IMR-90 (cell line): ENCODE results near the gene TRAPPC4. TPM values are rescaled to one million over a fixed set of nuclear protein-coding genes. Genes with fewer than 3 reads are reported as not detected.

Source experiments
- ATAC-seq: fragments of 200-7000 bp; cut with Tn5 transposase; 2 replicates; pipeline ENCODE4 v1.9.1; 2020; ENCODE audit warnings: low read depth, mild to moderate bottlenecking, moderate library complexity
- BruUV-seq: library from RNA; stranded (reverse); fragments of 400-500 nt; replicated peaks from 2 replicates; lab custom pipeline; 2021; lab: Mats Ljungman, UMichigan
- CTCF ChIA-PET: fragments of 300-600 bp; formaldehyde crosslinking; extraction: SDS; loops from one replicate; lab custom pipeline; 2021; ENCODE audit warnings: antibody characterized with exemption; lab: Yijun Ruan, JAX
- POLR2A ChIA-PET: fragments of 300-600 bp; sonication (Branson Sonifier 250); formaldehyde crosslinking; loops from one replicate; lab custom pipeline; 2022; ENCODE audit warnings: antibody characterized with exemption; ENCODE audit not compliant: unreplicated experiment; lab: Charles Lee
- DNase-seq: peaks from one replicate; pipeline ENCODE4 v3.0.0; 2013
- H2AFZ ChIP-seq: replicated peaks from 2 replicates; pipeline ENCODE3; 2013; ENCODE audit warnings: low read length, mild to moderate bottlenecking; ENCODE audit not compliant: poor library complexity
- H2AK5ac ChIP-seq: 2 replicates; pipeline ENCODE4 v1.6.1; 2013; ENCODE audit warnings: low read depth, low read length, inconsistent platforms
- H2AK9ac ChIP-seq: replicated peaks from 2 replicates; pipeline ENCODE3; 2013; ENCODE audit warnings: mild to moderate bottlenecking, low read depth, low read length, moderate library complexity; ENCODE audit not compliant: poor library complexity
- H2BK120ac ChIP-seq: 2 replicates; pipeline ENCODE4 v1.6.1; 2013; ENCODE audit warnings: low read depth, low read length, inconsistent platforms
- H2BK15ac ChIP-seq: 3 replicates; pipeline ENCODE4 v1.6.1; 2013; ENCODE audit warnings: low read depth, low read length, inconsistent platforms
- H2BK20ac ChIP-seq: 2 replicates; pipeline ENCODE4 v1.6.1; 2013; ENCODE audit warnings: low read depth, mild to moderate bottlenecking, inconsistent platforms, low read length, moderate library complexity
- H2BK5ac ChIP-seq: 2 replicates; pipeline ENCODE4 v1.6.1; 2013; ENCODE audit warnings: mild to moderate bottlenecking, low read depth, low read length, inconsistent platforms; ENCODE audit not compliant: poor library complexity, severe bottlenecking
- H3K14ac ChIP-seq: replicated peaks from 2 replicates; pipeline ENCODE4 v1.6.1; 2013; ENCODE audit warnings: low read depth, low read length, inconsistent platforms
- H3K18ac ChIP-seq: 2 replicates; pipeline ENCODE4 v1.6.1; 2013; ENCODE audit warnings: low read depth, low read length, control low read depth
- H3K23ac ChIP-seq: 2 replicates; pipeline ENCODE4 v1.6.1; 2013; ENCODE audit warnings: low read depth, low read length, inconsistent platforms
- H3K27ac ChIP-seq: 2 replicates; pipeline ENCODE4 v1.5.1; 2013; ENCODE audit warnings: mild to moderate bottlenecking, control low read depth, low read length; ENCODE audit not compliant: insufficient read depth
- H3K27me3 ChIP-seq: 2 replicates; pipeline ENCODE4 v1.6.1; 2013; ENCODE audit warnings: low read length; ENCODE audit not compliant: control insufficient read depth, insufficient read depth
- H3K36me3 ChIP-seq: 2 replicates; pipeline ENCODE4 v1.6.1; 2013; ENCODE audit warnings: low read length, mixed read lengths; ENCODE audit not compliant: control insufficient read depth, insufficient read depth
- H3K4ac ChIP-seq: 2 replicates; pipeline ENCODE4 v1.6.1; 2013; ENCODE audit warnings: low read depth, low read length, inconsistent platforms
- H3K4me1 ChIP-seq: 2 replicates; pipeline ENCODE4 v1.6.1; 2013; ENCODE audit warnings: low read length, mixed read lengths; ENCODE audit not compliant: control insufficient read depth, insufficient read depth
- H3K4me2 ChIP-seq: 2 replicates; pipeline ENCODE4 v1.6.1; 2013; ENCODE audit warnings: low read depth, mild to moderate bottlenecking, control low read depth, low read length, moderate library complexity
- H3K4me3 ChIP-seq: 2 replicates; pipeline ENCODE4 v1.5.1; 2013; ENCODE audit warnings: low read depth, mild to moderate bottlenecking, control low read depth, low read length, moderate library complexity; ENCODE audit not compliant: insufficient read depth
- H3K56ac ChIP-seq: 2 replicates; pipeline ENCODE4 v1.6.1; 2013; ENCODE audit warnings: low read length, inconsistent platforms; ENCODE audit not compliant: insufficient read depth; ENCODE audit errors: extremely low read depth
- H3K79me1 ChIP-seq, 2 experiments: 2 replicates each; pipeline ENCODE4 v1.6.1; 2013; ENCODE audit warnings: low read length in 2 of 2, inconsistent platforms in 1 of 2, low read depth in 1 of 2
- H3K9ac ChIP-seq: 2 replicates; pipeline ENCODE4 v1.6.1; 2013; ENCODE audit warnings: low read depth, low read length, control low read depth
- H3K9me1 ChIP-seq: 2 replicates; pipeline ENCODE4 v1.6.1; 2013; ENCODE audit warnings: low read length, inconsistent platforms; ENCODE audit not compliant: insufficient read depth
- H3K9me3 ChIP-seq: 2 replicates; pipeline ENCODE4 v1.6.1; 2013; ENCODE audit warnings: low read length; ENCODE audit not compliant: control insufficient read depth, insufficient read depth
- H4K20me1 ChIP-seq: 2 replicates; pipeline ENCODE4 v1.6.1; 2013; ENCODE audit warnings: low read length, inconsistent platforms; ENCODE audit not compliant: insufficient read depth
- H4K5ac ChIP-seq: 2 replicates; pipeline ENCODE4 v1.6.1; 2013; ENCODE audit warnings: mild to moderate bottlenecking, low read depth, low read length, control low read depth
- H4K8ac ChIP-seq, 2 experiments: 2 replicates each; pipeline ENCODE4 v1.6.1; 2013; ENCODE audit warnings: low read depth in 2 of 2, low read length in 2 of 2, control low read depth in 1 of 2, inconsistent platforms in 1 of 2
- H4K91ac ChIP-seq: 2 replicates; pipeline ENCODE4 v1.6.1; 2013; ENCODE audit warnings: low read depth, low read length, inconsistent platforms; ENCODE audit not compliant: insufficient read depth
- BHLHE40 ChIP-seq: fragments of 150-350 bp; IDR thresholded peaks from 2 replicates; pipeline ENCODE4 v1.6.1; 2016; ENCODE audit warnings: mild to moderate bottlenecking, low read depth, low read length
- NFE2L2 ChIP-seq: fragments of 150-350 bp; IDR thresholded peaks from 2 replicates; pipeline ENCODE4 v1.6.1; 2016; ENCODE audit warnings: low read depth, mild to moderate bottlenecking, low read length
- POLR2A ChIP-seq: IDR thresholded peaks from 2 replicates; pipeline ENCODE4 v1.6.1; 2012; ENCODE audit warnings: mild to moderate bottlenecking, low read depth, low read length
- RCOR1 ChIP-seq: IDR thresholded peaks from 2 replicates; pipeline ENCODE4 v1.6.1; 2012; ENCODE audit warnings: mild to moderate bottlenecking, low read length, improper control_type of control experiment; ENCODE audit not compliant: insufficient replicate concordance
- WGBS, 2 experiments: methylation state at CpG; one replicate each; pipeline versions ENCODE4 v1.1.5 to v1.1.7; 2013; ENCODE audit warnings: missing lambda C conversion rate in 2 of 2; ENCODE audit not compliant: insufficient read length in 1 of 2; ENCODE audit errors: extremely low coverage in 2 of 2; 5-methylcytosine and 5-hydroxymethylcytosine counted together
- dilution Hi-C: fragments of 300-500 bp; cut with HindIII; formaldehyde crosslinking; loops from one replicate; pipeline ENCODE4 v1.14.3; 2018; ENCODE audit warnings: low sequenced_read_pairs; ENCODE audit not compliant: unreplicated experiment
- in situ Hi-C: fragments of 300-500 bp; cut with MboI; formaldehyde crosslinking; loops from 3 replicates; pipeline ENCODE4 v1.14.3; 2019; ENCODE audit warnings: low sequenced_read_pairs, inconsistent platforms, mixed read lengths
- intact Hi-C: fragments of 100-400 bp; cut with micrococcal nuclease; formaldehyde crosslinking; loops from 2 replicates; pipeline ENCODE4 v1.10.0; 2022
- polyA plus RNA-seq, 3 experiments: library from polyadenylated mRNA; depleted of rRNA; stranded (reverse); fragments of >200 nt; gene quantifications; 2 replicates each; pipeline ENCODE4 v1.2.3, GENCODE V29; 2012; ENCODE audit warnings: low replicate concordance in 1 of 3
- total RNA-seq: library from RNA; depleted of rRNA; stranded (reverse); fragments of >200 nt; gene quantifications from 2 replicates; pipeline ENCODE4 v1.2.3, GENCODE V29; 2012

The TRAPPC4 gene
- total and polyA plus RNA-seq, 2 of the 4 experiments (the other 2 are of a cell fraction) = 102 to 162 TPM

DNA sequence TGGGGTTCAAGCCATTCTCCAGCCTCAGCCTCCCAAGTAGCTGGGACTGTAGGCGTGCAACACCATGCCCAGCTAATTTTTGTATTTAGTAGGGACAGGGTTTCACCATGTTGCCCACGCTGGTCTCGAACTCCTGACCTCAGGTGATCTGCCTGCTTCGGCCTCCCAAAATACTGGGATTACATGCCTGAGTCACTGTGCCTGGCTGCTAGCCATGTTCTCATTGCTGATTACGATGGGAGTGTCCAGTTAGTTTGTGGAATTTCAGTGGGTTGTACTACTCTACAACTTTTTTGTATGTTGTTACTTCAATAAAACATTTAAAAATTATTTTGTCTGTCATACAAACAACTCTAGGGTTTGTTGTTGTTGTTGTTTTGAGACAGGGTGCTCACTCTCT, 44.2 kb downstream of the TRAPPC4 start:
- H3K4me3 ChIP-seq = no peak overlapping the region
- peak overlapping the region; percentile 32; the same call in 1 of the 2 replicates for H4K5ac ChIP-seq
- H2BK20ac ChIP-seq = no peak overlapping the region
- H3K79me1 ChIP-seq = peaks cover 19 to 39% of the 10 kb centered on the region in 2 experiments
- H2AFZ ChIP-seq = no peak overlapping the region
- no peak overlapping the region for H2AK5ac ChIP-seq
- H4K8ac ChIP-seq = peak overlapping the region in 1 of 2 experiments; percentile 63; a peak in 2 of 4 replicates
- no peak overlapping the region for H3K56ac ChIP-seq
- intact Hi-C loops (no loop called here), in situ Hi-C loops (no loop called here), dilution Hi-C loops (no loop called here)
- CTCF ChIA-PET = no interaction called here
- no TSS peak for BruUV-seq
- no peaks in the 10 kb centered on the region for H3K9me3 ChIP-seq
- H3K27ac ChIP-seq = no peak overlapping the region
- POLR2A ChIA-PET = no interaction called here
- no peak overlapping the region for H3K14ac ChIP-seq
- peaks cover 8% of the 10 kb centered on the region for H3K4me1 ChIP-seq
- DNase-seq = peak; percentile 69
- no peak overlapping the region for H2BK15ac ChIP-seq
- no peak overlapping the region for H4K91ac ChIP-seq
- no peaks in the 10 kb centered on the region; the same call in 1 of the 2 replicates for H3K36me3 ChIP-seq
- no peaks in the 10 kb centered on the region for H3K27me3 ChIP-seq
- H3K4ac ChIP-seq = peak overlapping the region; percentile 22; the same call in 1 of the 2 replicates
- peak overlapping the region; percentile 29 for H2BK5ac ChIP-seq
- WGBS, 2 experiments = no CpG with 5 or more reads among the region's 5 CpGs
- no peaks in the 10 kb centered on the region; the same call in 1 of the 2 replicates for H4K20me1 ChIP-seq
- 0 out of 2 replicates have a peak, but pooled peaks have one; percentile 12 for ATAC-seq
- no peak overlapping the region; the same call in 1 of the 2 replicates for H2BK120ac ChIP-seq
- TF ChIP-seq RCOR1 (no peak), BHLHE40 (peak; percentile 26; the same call in 1 of the 2 replicates), NFE2L2 (peak; percentile 83), POLR2A (no peak)
- H3K9ac ChIP-seq = no peak overlapping the region
- H2AK9ac ChIP-seq = no peak overlapping the region
- H3K4me2 ChIP-seq = no peak overlapping the region
- H3K9me1 ChIP-seq = peaks cover 3% of the 10 kb centered on the region; the same call in 1 of the 2 replicates
- 0 out of 2 replicates have a peak overlapping the region, but pooled peaks have one; percentile 41 for H3K23ac ChIP-seq
- no peak overlapping the region for H3K18ac ChIP-seq
